Stimulated activated CD8-positive, alpha-beta memory T cell treated with anti-CD3 and anti-CD28 coated beads, Interleukin-2, amount 100 ng/mL, for 48 hours (primary cell): ENCODE measurements around the gene TRAF5.

Source experiments
- DNase-seq, 2 donors: peaks; one replicate each; pipeline ENCODE4 v3.0.0-alpha.2; 2020; ENCODE audit warnings: low read depth in 2 of 2

TRAF5 gene

GRCh38 chr1:211327346-211327921 lies 801 bp downstream of the TRAF5 start:
- DNase-seq, result no peak

GRCh38 chr1:211328084-211328694 lies 1.6 kb downstream of the TRAF5 start:
- no peak for DNase-seq

- no peak for DNase-seq
Observed at GRCh38 chr1:211328866-211329475, 2.3 kb downstream of the TRAF5 start.

DNA sequence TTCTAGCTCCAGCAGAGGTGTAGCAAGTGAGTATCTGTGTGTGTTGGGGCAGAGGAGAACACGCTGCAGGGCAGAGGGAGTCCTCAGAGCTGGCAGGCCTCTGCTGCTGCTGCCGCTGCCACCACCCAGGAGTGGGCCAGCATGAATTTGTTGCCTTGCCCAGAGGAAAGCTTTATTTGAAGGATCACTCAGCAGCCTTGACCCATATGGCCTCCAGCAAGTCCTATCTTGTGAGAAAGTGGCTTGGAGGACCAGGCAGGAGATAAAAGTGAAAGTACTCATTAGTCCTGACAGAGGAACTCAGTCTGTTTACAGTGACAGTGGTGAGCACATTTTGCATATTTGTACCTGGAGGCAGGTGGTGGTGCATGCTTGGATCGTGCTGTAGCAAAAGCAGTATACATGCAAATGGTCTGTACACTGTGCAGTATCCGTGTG lies 3.1 kb downstream of the TRAF5 start:
- DNase-seq, result no peak

DNA sequence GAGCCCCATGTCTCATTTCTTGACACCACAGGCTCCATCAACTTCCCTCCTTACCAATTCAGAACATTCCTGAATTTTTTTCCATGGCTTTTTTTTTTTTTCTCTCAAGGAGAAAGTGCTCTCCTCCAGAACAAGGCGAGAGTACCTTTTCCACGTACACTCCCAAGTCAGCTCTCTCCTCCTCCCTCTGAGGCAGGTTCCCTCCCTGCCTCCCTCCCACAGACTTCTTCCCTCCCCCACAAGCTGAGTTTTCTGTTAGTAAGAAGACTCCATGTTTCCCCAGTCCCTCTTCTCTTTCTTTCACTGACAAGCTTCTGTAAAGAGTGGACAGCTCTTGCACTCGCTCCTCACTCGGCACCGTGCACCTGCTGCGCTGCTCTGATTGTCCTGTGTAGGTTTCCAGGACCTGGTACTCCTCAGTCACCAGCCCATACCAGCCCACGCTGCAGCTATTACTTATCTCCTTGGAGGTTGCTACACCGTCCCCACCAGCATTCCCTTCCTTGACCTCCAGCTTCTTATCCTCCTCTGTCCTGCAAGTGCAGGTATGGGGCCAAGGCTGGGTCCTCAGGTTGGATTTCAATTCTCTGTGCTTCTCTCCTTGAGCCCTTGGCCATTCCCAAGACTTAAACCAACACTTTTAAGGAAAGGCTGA lies 3.8 kb downstream of the TRAF5 start:
- DNase-seq, result no peak

DNA sequence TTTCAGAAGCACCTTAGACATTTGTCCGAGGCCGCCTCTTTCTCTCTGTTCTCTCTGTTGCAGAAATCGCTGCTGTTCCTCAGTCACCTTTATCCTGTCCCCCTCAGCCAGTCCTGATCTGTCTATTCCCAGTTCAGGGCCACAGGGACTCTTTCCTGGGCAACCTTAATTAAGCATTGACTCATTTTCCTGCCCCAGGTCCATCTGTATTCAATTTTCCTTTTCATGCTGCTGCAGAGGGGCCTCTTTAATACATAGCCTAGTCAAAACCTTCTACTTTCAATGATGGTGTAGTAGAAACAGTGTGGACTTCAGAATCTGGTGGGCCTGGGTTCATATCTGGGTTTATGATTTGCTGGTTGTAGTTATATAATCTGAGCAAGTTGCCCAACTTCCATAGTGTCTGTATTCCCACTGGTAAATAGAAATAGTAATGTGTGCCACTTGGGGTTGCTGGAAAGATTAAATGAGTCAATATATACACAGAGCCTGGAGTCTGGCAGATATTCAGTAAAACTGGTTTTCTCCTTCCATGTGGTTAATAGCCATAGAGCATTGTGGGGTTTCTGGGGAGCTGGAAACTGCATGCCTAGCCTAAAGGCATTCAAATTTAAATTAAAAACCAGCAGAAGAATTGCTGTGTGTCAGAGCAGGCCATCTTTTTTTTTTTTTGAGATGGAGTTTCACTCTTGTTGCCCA lies 4.5 kb downstream of the TRAF5 start:
- no peak for DNase-seq

GRCh38 chr1:211332036-211332616 lies 5.5 kb downstream of the TRAF5 start:
- DNase-seq, result no peak

DNA sequence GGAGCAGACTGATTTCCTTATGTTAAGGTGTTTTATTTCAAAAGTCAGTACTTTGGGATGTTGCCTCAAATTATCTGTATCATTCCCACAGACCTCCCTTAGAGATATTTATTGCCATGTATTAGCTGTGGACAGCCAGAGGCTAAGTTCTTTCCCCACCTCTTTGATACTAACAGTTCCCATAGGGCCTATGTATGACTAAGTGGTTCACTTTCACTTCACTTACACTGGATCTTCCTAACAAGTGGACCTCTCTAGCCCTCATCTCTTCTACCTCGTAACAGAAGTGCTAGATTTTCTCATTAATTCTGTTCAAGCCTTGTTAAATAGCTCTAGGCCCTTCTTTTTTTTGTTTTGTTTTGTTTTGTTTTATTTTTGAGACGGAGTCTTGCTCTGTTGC lies 6.2 kb downstream of the TRAF5 start:
- no peak for DNase-seq

DNA sequence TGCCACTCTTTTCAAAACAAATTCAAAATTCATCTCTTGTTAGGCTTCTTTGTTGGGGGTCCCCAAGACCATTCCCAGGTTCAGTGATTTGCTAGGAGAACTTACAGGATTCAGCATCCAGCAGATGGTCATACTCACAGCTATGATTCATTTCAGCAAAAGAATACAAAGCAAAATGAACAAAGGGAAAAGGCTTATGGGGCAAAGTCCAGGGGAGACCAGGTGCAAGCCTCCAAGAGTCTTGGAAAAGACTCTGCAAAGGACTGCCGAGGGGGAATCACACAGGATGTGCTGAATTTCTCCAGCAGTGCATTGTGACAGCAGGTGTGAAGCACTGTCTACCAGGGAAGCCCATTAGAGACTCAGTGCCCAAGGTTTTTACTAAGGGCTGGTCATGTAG lies 7.3 kb downstream of the TRAF5 start:
- no peak for DNase-seq

DNA sequence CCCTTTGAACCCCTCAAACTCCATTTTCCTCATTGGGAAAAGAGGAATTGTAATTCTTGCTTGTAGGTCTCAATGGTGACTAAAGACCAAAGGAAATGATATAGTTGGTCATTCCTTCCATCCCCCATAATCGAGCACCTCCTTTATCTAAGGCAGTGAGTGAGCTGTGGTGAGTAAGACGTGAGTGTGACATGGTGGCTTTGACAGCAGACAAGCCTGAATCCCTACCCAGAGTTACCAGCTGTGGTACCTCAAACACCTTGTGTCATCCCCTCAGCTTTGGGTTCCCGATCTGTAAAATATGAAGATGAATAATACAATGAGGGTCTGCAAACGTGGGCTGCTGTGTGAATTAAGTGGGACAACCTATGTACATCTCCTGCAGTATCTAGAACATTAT lies 8.4 kb downstream of the TRAF5 start:
- no peak for DNase-seq

- no peak for DNase-seq
Observed at GRCh38 chr1:211335522-211336157, 9.0 kb downstream of the TRAF5 start.

- no peak for DNase-seq
Observed at GRCh38 chr1:211336161-211336560, 9.5 kb downstream of the TRAF5 start.

GRCh38 chr1:211336775-211337174 lies 10.1 kb downstream of the TRAF5 start:
- no peak for DNase-seq

- DNase-seq, result no peak
Observed at GRCh38 chr1:211337430-211338223, 11.0 kb downstream of the TRAF5 start.

DNA sequence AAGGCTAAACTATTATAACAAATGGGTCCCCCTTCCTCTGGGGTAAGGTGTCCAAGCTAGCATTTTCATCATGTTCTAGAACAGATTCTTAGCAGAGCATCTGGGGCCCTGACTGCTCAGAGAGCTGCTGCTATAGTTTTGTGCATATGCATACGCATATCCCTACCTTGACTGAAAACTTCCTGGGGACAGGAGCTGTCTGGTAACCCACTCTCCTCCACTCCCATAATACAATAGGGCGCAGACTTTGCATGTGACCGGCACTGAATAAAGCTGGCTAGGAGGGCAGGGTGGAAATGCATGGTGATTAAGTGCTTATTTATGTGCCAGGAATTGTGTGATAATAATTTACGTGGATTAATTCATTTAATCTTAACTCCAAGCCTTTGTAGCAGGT lies 11.6 kb downstream of the TRAF5 start:
- no peak for DNase-seq

- DNase-seq, result no peak
Observed at GRCh38 chr1:211339631-211340041, 13.0 kb downstream of the TRAF5 start.

DNA sequence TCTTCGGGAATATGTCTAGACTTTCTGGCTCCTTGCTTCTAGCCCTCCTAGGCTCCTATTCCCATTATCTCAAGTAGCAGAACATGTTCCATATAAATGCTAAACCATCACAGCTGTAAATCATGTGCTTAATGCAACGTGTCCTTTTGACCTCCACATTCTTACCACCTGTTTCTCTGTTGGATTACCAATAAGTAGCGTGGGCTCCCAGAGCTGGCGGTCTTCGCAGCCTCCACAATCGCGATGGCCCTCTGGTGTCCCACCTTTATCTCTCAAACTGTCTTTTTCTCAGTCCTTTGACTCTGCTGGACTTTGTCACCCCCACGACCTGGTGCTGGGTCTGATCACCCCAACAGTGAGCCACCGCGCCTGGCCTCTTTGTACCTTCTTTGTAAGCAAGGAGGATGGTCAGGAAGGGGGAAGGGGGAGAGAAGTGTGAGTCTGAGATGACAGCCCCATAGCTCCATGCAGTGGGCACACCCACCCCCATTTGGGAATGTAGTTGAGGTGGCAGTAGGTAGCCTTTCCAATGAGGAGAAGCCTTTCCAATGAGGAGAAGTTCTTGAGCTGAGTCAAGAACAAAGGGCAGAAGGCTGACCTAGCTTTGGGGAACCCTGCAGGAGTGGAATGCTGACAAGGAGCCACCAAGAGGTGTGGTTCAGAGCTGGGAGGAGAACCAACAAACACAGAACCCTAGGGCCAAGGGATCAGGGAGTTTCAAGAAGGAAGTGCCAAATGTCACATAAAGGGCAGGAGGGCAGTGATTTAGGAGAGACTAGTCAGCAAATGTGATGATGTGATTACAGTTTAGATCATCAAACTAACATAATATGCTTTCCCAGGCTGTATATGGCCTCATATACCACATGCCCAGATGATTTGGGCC lies 14.2 kb downstream of the TRAF5 start:
- no peak for DNase-seq

GRCh38 chr1:211341999-211342398 lies 15.4 kb downstream of the TRAF5 start:
- DNase-seq, result no peak

DNA sequence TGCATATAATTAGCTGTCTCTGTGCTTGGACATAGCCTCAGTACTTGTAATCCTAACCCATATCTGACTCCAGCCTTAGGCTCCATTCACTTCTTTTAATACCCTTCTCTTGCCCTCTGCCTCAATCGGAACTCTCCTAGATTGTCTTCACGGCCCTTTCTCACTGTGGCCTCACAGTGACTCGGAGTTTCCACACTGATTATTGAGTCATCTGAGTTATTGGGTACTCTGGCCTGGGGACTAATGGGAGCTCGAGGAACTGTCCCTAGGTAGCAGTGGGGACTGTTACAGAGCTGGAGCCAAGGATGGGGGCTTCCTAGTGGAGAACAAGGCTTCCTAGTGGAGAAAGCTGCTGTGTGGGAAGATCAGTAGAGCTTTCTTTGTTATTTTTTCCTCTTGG lies 17.0 kb downstream of the TRAF5 start:
- no peak for DNase-seq

DNA sequence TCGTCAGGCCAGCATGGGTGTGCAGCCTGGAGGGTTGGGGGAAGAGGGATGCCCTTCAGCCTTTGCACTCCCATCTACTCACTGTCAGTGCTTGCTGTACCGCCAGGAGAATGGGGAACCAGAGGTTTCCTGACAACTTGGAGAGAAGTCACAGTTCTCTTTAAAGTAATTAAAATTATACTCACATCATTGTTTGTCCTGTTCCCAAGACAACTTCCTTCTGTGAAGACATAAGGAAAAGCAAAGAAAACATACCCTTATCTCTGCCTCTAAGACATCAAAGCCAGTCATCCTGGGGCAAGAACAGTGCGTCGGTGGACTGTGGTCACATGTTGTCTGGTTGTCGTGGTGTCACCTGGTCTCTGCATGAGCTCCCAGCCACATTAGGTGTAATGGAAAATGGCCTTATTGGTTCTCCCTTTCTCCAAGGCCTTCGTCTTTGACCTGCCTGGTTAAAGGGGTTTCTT lies 17.6 kb downstream of the TRAF5 start:
- no peak for DNase-seq
